Mesenchymal stem cell (in vitro differentiated cells and primary cell): ENCODE measurements around the gene FCRL3. TPM values are rescaled to one million over a fixed set of nuclear protein-coding genes. Genes with fewer than 3 reads are reported as not detected.
"Not testable (repeated sequence)": the region's sequence is repeated elsewhere in the genome, so short reads cannot be mapped to it uniquely, and the experiment has no call there.

Source experiments
- DNase-seq: peaks from one replicate; pipeline ENCODE4 v3.0.0-alpha.2; 2013
- H2AFZ ChIP-seq: one replicate; pipeline ENCODE4 v1.6.1; 2013; ENCODE audit warnings: low read depth, mild to moderate bottlenecking, control low read depth, inconsistent platforms, low read length, moderate library complexity
- H2AK5ac ChIP-seq: 2 replicates; pipeline ENCODE4 v1.6.1; 2013; ENCODE audit warnings: low read length, moderate library complexity, mild to moderate bottlenecking, inconsistent platforms; ENCODE audit not compliant: severe bottlenecking
- H2BK120ac ChIP-seq: one replicate; pipeline ENCODE4 v1.6.1; 2013; ENCODE audit warnings: low read depth, mild to moderate bottlenecking, inconsistent platforms, low read length, moderate library complexity
- H2BK12ac ChIP-seq, 2 experiments: one replicate each; pipeline ENCODE4 v1.6.1; 2013; ENCODE audit warnings: inconsistent platforms in 2 of 2, low read length in 2 of 2, mild to moderate bottlenecking in 2 of 2, moderate library complexity in 2 of 2, control low read depth in 1 of 2
- H2BK15ac ChIP-seq: one replicate; pipeline ENCODE4 v1.6.1; 2013; ENCODE audit warnings: mild to moderate bottlenecking, low read depth, inconsistent platforms; ENCODE audit not compliant: poor library complexity, severe bottlenecking
- H2BK5ac ChIP-seq: 2 replicates; pipeline ENCODE4 v1.6.1; 2013; ENCODE audit warnings: low read depth, mild to moderate bottlenecking, low read length, control low read depth, inconsistent platforms; ENCODE audit not compliant: poor library complexity, severe bottlenecking
- H3K14ac ChIP-seq, 2 experiments: one replicate each; pipeline ENCODE4 v1.6.1; 2013; ENCODE audit warnings: inconsistent platforms in 2 of 2, low read length in 2 of 2, control low read depth in 1 of 2, mild to moderate bottlenecking in 1 of 2, moderate library complexity in 1 of 2
- H3K18ac ChIP-seq, 2 experiments: one replicate each; pipeline ENCODE4 v1.6.1; 2013; ENCODE audit warnings: inconsistent platforms in 2 of 2, low read length in 2 of 2, control low read depth in 1 of 2, low read depth in 1 of 2, mild to moderate bottlenecking in 1 of 2
- H3K23ac ChIP-seq, 2 experiments: one replicate each; pipeline ENCODE4 v1.6.1; 2013; ENCODE audit warnings: inconsistent platforms in 2 of 2, low read length in 2 of 2, mild to moderate bottlenecking in 2 of 2, moderate library complexity in 2 of 2, control low read depth in 1 of 2
- H3K27ac ChIP-seq: 2 replicates; pipeline ENCODE4 v1.5.1; 2013; ENCODE audit warnings: mild to moderate bottlenecking, moderate library complexity, low read length, control low read depth, inconsistent platforms; ENCODE audit not compliant: poor library complexity, severe bottlenecking
- H3K27me3 ChIP-seq, 2 experiments: 2 replicates each; pipeline versions ENCODE4 v1.6.1 to v1.7.0; 2013; ENCODE audit warnings: low read length in 2 of 2, mild to moderate bottlenecking in 2 of 2, moderate library complexity in 2 of 2, control low read depth in 1 of 2, inconsistent platforms in 1 of 2; ENCODE audit not compliant: control insufficient read depth in 1 of 2, insufficient read depth in 1 of 2
- H3K36me3 ChIP-seq, 2 experiments: 2 replicates each; pipeline versions ENCODE4 v1.6.1 to v1.7.0; 2013; ENCODE audit warnings: low read length in 2 of 2, control low read depth in 1 of 2, inconsistent platforms in 1 of 2, low read depth in 1 of 2, mild to moderate bottlenecking in 1 of 2; ENCODE audit not compliant: insufficient read depth in 2 of 2, control insufficient read depth in 1 of 2
- H3K4ac ChIP-seq, 2 experiments: one replicate each; pipeline ENCODE4 v1.6.1; 2013; ENCODE audit warnings: inconsistent platforms in 2 of 2, low read length in 2 of 2, mild to moderate bottlenecking in 2 of 2, moderate library complexity in 2 of 2, control low read depth in 1 of 2, low read depth in 1 of 2
- H3K4me1 ChIP-seq: 2 replicates; pipeline ENCODE4 v1.6.1; 2013; ENCODE audit warnings: low read depth, low read length, control low read depth; ENCODE audit not compliant: control insufficient read depth, insufficient read depth
- H3K4me2 ChIP-seq: 2 replicates; pipeline ENCODE4 v1.6.1; 2013; ENCODE audit warnings: low read length, mild to moderate bottlenecking, inconsistent platforms; ENCODE audit not compliant: poor library complexity, severe bottlenecking
- H3K4me3 ChIP-seq, 2 experiments: 2 replicates each; pipeline versions ENCODE4 v1.5.1 to v1.7.0; 2013; ENCODE audit warnings: low read length in 2 of 2, mild to moderate bottlenecking in 2 of 2, control low read depth in 1 of 2, low read depth in 1 of 2; ENCODE audit not compliant: insufficient read depth in 1 of 2
- H3K79me1 ChIP-seq: replicated peaks from 2 replicates; pipeline ENCODE4 v1.6.1; 2013; ENCODE audit warnings: mild to moderate bottlenecking, control low read depth, low read length, inconsistent platforms; ENCODE audit not compliant: poor library complexity, severe bottlenecking
- H3K9ac ChIP-seq: 2 replicates; pipeline ENCODE4 v1.7.0; 2013; ENCODE audit warnings: mild to moderate bottlenecking, low read length, moderate library complexity
- H3K9me3 ChIP-seq: 2 replicates; pipeline ENCODE4 v1.7.0; 2013; ENCODE audit warnings: mild to moderate bottlenecking, low read length; ENCODE audit not compliant: control insufficient read depth
- H4K8ac ChIP-seq: one replicate; pipeline ENCODE4 v1.6.1; 2013; ENCODE audit warnings: inconsistent platforms, mild to moderate bottlenecking, low read length, moderate library complexity
- H4K91ac ChIP-seq: one replicate; pipeline ENCODE4 v1.6.1; 2013; ENCODE audit warnings: mild to moderate bottlenecking, low read length, inconsistent platforms
- WGBS: methylation state at CpG from one replicate; pipeline ENCODE4 v1.1.7; 2013; ENCODE audit warnings: mixed read lengths; 5-methylcytosine and 5-hydroxymethylcytosine counted together
- polyA plus RNA-seq, 2 experiments: library from polyadenylated mRNA; stranded (reverse); fragments of 200-250 nt; gene quantifications; one replicate each; pipeline ENCODE4 v1.2.3, GENCODE V29; 2013

Gene FCRL3
- polyA plus RNA-seq (2013, experiment 1 of 2), result not detected
- not detected for polyA plus RNA-seq (2013, experiment 2 of 2)

GRCh38 chr1:157700732-157701131, at the start of gene FCRL3:
Gene FCRL3 (minus strand): TSS chr1:157700769. CDS start chr1:157700489, 280 bp downstream.
- H2AFZ ChIP-seq, result no peak within 1 kb of the TSS
- no peak within 1 kb of the TSS for H3K4ac ChIP-seq
- H3K4me2 ChIP-seq, result no peak within 1 kb of the TSS
- no peak within 1 kb of the TSS for H3K4me3 ChIP-seq
- no peak within 1 kb of the TSS for H3K14ac ChIP-seq
- no peaks in the 10 kb centered on the region for H3K4me1 ChIP-seq
- no peaks in the 10 kb centered on the region for H3K9me3 ChIP-seq
- H4K91ac ChIP-seq, result no peak within 1 kb of the TSS
- no peaks in the 10 kb centered on the region for H3K79me1 ChIP-seq
- H2BK120ac ChIP-seq, result no peak within 1 kb of the TSS
- 75% methylated on average over 4 of the region's 4 CpGs for WGBS
- no peak within 1 kb of the TSS for H3K27ac ChIP-seq
- H3K27me3 ChIP-seq, result peaks cover 3 to 15% of the 10 kb centered on the region in 2 experiments
- no peak within 1 kb of the TSS for H2BK5ac ChIP-seq
- no peak within 1 kb of the TSS for H3K23ac ChIP-seq
- H3K18ac ChIP-seq, result no peak within 1 kb of the TSS
- H2BK15ac ChIP-seq, result no peak within 1 kb of the TSS
- no peak for DNase-seq
- H2BK12ac ChIP-seq, result no peak within 1 kb of the TSS
- no peak within 1 kb of the TSS for H3K9ac ChIP-seq
- no peak within 1 kb of the TSS for H2AK5ac ChIP-seq
- no peaks in the 10 kb centered on the region for H3K36me3 ChIP-seq
- no peak within 1 kb of the TSS for H4K8ac ChIP-seq

- WGBS, result 88% methylated on average over 2 of the region's 3 CpGs
- no peak overlapping the region for H2BK120ac ChIP-seq
Observed at GRCh38 chr1:157748262-157748817, 47.8 kb upstream of the FCRL3 start.

GRCh38 chr1:157739229-157739901, 38.8 kb upstream of the FCRL3 start:
- Histone ChIP-seq H3K79me1 (no peaks in the 10 kb centered on the region), H2AFZ (no peak overlapping the region), H2BK5ac (no peak overlapping the region), H2AK5ac (no peak overlapping the region), H2BK15ac (no peak overlapping the region), H3K9me3 (no peaks in the 10 kb centered on the region), H3K4me1 (no peaks in the 10 kb centered on the region), H3K14ac (no peak overlapping the region), H3K4ac (no peak overlapping the region), H2BK12ac (no peak overlapping the region), H3K27ac (no peak overlapping the region), H3K9ac (no peak overlapping the region), H3K36me3 (no peaks in the 10 kb centered on the region), H3K4me2 (no peak overlapping the region), H3K27me3 (no peaks in the 10 kb centered on the region), H2BK120ac (no peak overlapping the region), H3K18ac (no peak overlapping the region), H3K23ac (no peak overlapping the region), H3K4me3 (no peak overlapping the region), H4K8ac (no peak overlapping the region), H4K91ac (no peak overlapping the region)
- 47% methylated on average over 5 of the region's 5 CpGs for WGBS
- no peak for DNase-seq

More at GRCh38 chr1:157748262-157748817, 47.8 kb upstream of the FCRL3 start:
- Histone ChIP-seq H4K91ac (no peak overlapping the region), H3K14ac (no peak overlapping the region), H3K4me1 (no peaks in the 10 kb centered on the region), H3K36me3 (no peaks in the 10 kb centered on the region), H4K8ac (no peak overlapping the region), H3K18ac (no peak overlapping the region), H3K23ac (no peak overlapping the region), H3K27ac (no peak overlapping the region), H2BK12ac (no peak overlapping the region), H3K4me3 (no peak overlapping the region), H3K9ac (no peak overlapping the region), H3K79me1 (no peaks in the 10 kb centered on the region), H3K27me3 (no peaks in the 10 kb centered on the region), H2BK5ac (no peak overlapping the region), H2AK5ac (no peak overlapping the region), H2AFZ (no peak overlapping the region), H3K9me3 (no peaks in the 10 kb centered on the region), H3K4me2 (no peak overlapping the region), H2BK15ac (no peak overlapping the region), H3K4ac (no peak overlapping the region)
- no peak for DNase-seq

GRCh38 chr1:157735991-157736390, 35.4 kb upstream of the FCRL3 start:
- not testable (repeated sequence) for H3K36me3 ChIP-seq, H3K4ac ChIP-seq, H2BK15ac ChIP-seq, H4K91ac ChIP-seq, H3K27me3 ChIP-seq, H2AK5ac ChIP-seq, H3K18ac ChIP-seq, H3K4me1 ChIP-seq, H2BK120ac ChIP-seq, H2AFZ ChIP-seq, H3K4me2 ChIP-seq, H2BK5ac ChIP-seq, DNase-seq, H3K9ac ChIP-seq, H3K4me3 ChIP-seq, H3K79me1 ChIP-seq, H2BK12ac ChIP-seq, H3K9me3 ChIP-seq, H3K14ac ChIP-seq, H3K27ac ChIP-seq, H4K8ac ChIP-seq, H3K23ac ChIP-seq
- WGBS, result 75% methylated on average over 2 of the region's 5 CpGs
